Lower lobe of right lung (tissue), 2 donors: ENCODE results near the gene TTC33. TPM values are rescaled to one million over a fixed set of nuclear protein-coding genes. Genes with fewer than 3 reads are reported as not detected.
A peak's percentile ranks its signal among the peaks of the same experiment; 100 is the strongest.
"Not testable (repeated sequence)": the region's sequence is repeated elsewhere in the genome, so short reads cannot be mapped to it uniquely, and the experiment has no call there.

Experiments used
- ATAC-seq, 2 donors: fragments of 200-7000 bp; cut with Tn5 transposase; one replicate each; pipeline ENCODE4 v1.9.1; 2020 to 2022; ENCODE audit warnings: mild to moderate bottlenecking in 2 of 2, moderate library complexity in 2 of 2
- DNase-seq: peaks from one replicate; pipeline ENCODE4 v3.0.0-alpha.2; 2020
- H3K27ac ChIP-seq: fragments of 200-600 bp; one replicate; pipeline ENCODE4 v1.8.0; 2022
- H3K27me3 ChIP-seq: fragments of 200-600 bp; one replicate; pipeline ENCODE4 v1.8.0; 2022; ENCODE audit warnings: low read depth
- H3K36me3 ChIP-seq: fragments of 200-600 bp; one replicate; pipeline ENCODE4 v1.8.0; 2022; ENCODE audit warnings: mild to moderate bottlenecking
- H3K4me1 ChIP-seq: fragments of 200-600 bp; one replicate; pipeline ENCODE4 v1.8.0; 2022
- H3K4me3 ChIP-seq: fragments of 200-600 bp; one replicate; pipeline ENCODE4 v1.8.0; 2022; ENCODE audit warnings: mild to moderate bottlenecking
- H3K9me3 ChIP-seq: fragments of 200-600 bp; one replicate; pipeline ENCODE4 v1.8.0; 2022
- CTCF ChIP-seq: fragments of 200-600 bp; IDR thresholded peaks from one replicate; pipeline ENCODE4 v1.8.0; 2022; ENCODE audit warnings: antibody characterized with exemption, mild to moderate bottlenecking
- intact Hi-C: fragments of 100-400 bp; cut with DNase I; formaldehyde crosslinking; loops from one replicate; pipeline ENCODE4 v1.11.0; 2022
- total RNA-seq: library from RNA; stranded (reverse); fragmentation: NEBNext Ultra II Directional; extraction: Animal tissue kit (Norgen Biotek cat#: 25700); gene quantifications from one replicate; pipeline ENCODE4 v1.2.1, GENCODE V29; 2021
- donor health status: DM: no; HTN: yes; CAD: no; lungs with severe emphysema.

The TTC33 gene
- total RNA-seq, 1 donor from 2014 or later = 14.9 TPM

- no peaks in the 10 kb centered on the region for H3K27me3 ChIP-seq
- no peak overlapping the region for H3K4me3 ChIP-seq
- ATAC-seq (no peak), DNase-seq (no peak)
- intact Hi-C loops = no loop called here
- peaks cover 34% of the 10 kb centered on the region for H3K4me1 ChIP-seq
- H3K27ac ChIP-seq = no peak overlapping the region
- no peaks in the 10 kb centered on the region for H3K9me3 ChIP-seq
- no peaks in the 10 kb centered on the region for H3K36me3 ChIP-seq
- no peak for TF ChIP-seq CTCF
Observed at GRCh38 chr5:40790947-40791593, 35.3 kb upstream of the TTC33 start.

- H3K27me3 ChIP-seq, ATAC-seq, H3K9me3 ChIP-seq, H3K36me3 ChIP-seq, H3K27ac ChIP-seq, DNase-seq, H3K4me3 ChIP-seq, intact Hi-C loops: not testable (repeated sequence)
- peaks cover 36% of the 10 kb centered on the region for H3K4me1 ChIP-seq
Observed at GRCh38 chr5:40788941-40789340, 33.2 kb upstream of the TTC33 start.

GRCh38 chr5:40787986-40788385 lies 32.2 kb upstream of the TTC33 start:
- H3K4me1 ChIP-seq = peaks cover 40% of the 10 kb centered on the region
- no peak for TF ChIP-seq CTCF
- ATAC-seq = no peak

GRCh38 chr5:40786664-40787063 lies 30.9 kb upstream of the TTC33 start:
- H3K36me3 ChIP-seq, H3K9me3 ChIP-seq, H3K27ac ChIP-seq, H3K27me3 ChIP-seq, H3K4me3 ChIP-seq, intact Hi-C loops, ATAC-seq, DNase-seq: not testable (repeated sequence)
- peaks cover 35% of the 10 kb centered on the region for H3K4me1 ChIP-seq

More at GRCh38 chr5:40787986-40788385, 32.2 kb upstream of the TTC33 start:
- intact Hi-C loops = no loop called here
- Histone ChIP-seq H3K4me3 (no peak overlapping the region), H3K27me3 (no peaks in the 10 kb centered on the region), H3K36me3 (no peaks in the 10 kb centered on the region), H3K9me3 (no peaks in the 10 kb centered on the region), H3K27ac (no peak overlapping the region)
- no peak for DNase-seq

GRCh38 chr5:40784916-40785315 lies 29.2 kb upstream of the TTC33 start:
- ATAC-seq = no peak
- Histone ChIP-seq H3K4me1 (peaks cover 32% of the 10 kb centered on the region), H3K9me3 (no peaks in the 10 kb centered on the region), H3K27me3 (no peaks in the 10 kb centered on the region), H3K27ac (no peak overlapping the region), H3K4me3 (no peak overlapping the region), H3K36me3 (no peaks in the 10 kb centered on the region)
- no peak for TF ChIP-seq CTCF
- DNase-seq = no peak
- intact Hi-C loops = no loop called here

GRCh38 chr5:40784027-40784653 lies 28.4 kb upstream of the TTC33 start:
- intact Hi-C loops = no loop called here
- TF ChIP-seq CTCF = no peak
- H3K27ac ChIP-seq = no peak overlapping the region
- no peaks in the 10 kb centered on the region for H3K27me3 ChIP-seq
- no peak overlapping the region for H3K4me3 ChIP-seq
- ATAC-seq = peak in 1 of 2 donors; percentile 35
- H3K36me3 ChIP-seq = no peaks in the 10 kb centered on the region
- H3K4me1 ChIP-seq = peaks cover 32% of the 10 kb centered on the region
- DNase-seq = no peak
- H3K9me3 ChIP-seq = no peaks in the 10 kb centered on the region
